SH-SY5Y (cell line): ENCODE measurements around the gene SSBP3.

Source experiments
- GATA2 ChIP-seq: IDR thresholded peaks from 2 replicates; pipeline ENCODE4 v1.6.1; 2011; ENCODE audit warnings: mild to moderate bottlenecking, low read depth, low read length
- GATA3 ChIP-seq: IDR thresholded peaks from 2 replicates; pipeline ENCODE4 v1.6.1; 2011; ENCODE audit warnings: low read depth, mild to moderate bottlenecking, low read length, moderate library complexity

Gene SSBP3

DNA sequence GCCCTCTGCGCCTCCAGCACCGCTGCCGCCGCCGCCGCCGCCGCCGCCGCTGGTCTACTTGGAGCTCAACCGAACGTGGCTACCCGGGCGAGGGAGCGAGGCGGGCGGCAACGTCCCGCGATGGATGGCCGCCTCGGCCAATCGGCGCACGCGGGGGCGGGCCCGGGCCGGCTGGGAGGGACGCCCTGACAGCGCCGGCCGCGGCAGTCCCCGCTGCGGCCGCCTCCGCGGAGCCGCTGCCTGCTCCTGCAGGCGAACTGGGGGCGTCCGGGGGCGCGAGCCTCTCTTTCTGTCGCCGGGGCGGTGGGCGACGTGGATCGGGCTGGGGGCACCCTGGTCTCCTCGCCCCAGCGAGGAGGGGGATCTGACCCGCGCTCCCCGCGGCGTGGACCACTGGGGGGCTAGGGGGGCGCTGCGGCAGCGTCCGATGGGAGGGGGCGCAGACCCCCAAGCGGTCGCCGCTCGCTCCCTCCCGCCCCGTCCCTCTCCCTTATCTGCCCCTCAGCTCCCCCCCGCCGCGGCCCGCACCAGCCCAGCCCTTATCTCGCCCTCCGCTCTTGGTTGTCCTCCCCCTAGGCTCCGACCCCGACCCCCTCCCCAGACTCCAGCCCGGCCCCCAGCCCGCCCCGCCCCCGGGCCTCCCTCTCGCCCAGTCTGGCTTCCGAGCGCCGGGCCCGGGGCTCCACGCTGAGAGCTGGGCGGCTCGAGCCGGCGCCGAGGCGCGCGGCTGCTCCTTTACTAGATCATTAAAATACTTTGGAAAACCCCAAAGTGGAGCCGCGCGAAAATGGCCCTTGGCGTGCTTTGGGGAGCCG lies at the start of gene SSBP3:
SSBP3 (minus strand) TSS at position 56 of the 815 bp plus-strand sequence.
- TF ChIP-seq GATA2 (no peak), GATA3 (no peak)

- TF ChIP-seq GATA3 (no peak), GATA2 (no peak)
These were observed 47.3 kb upstream of the SSBP3 start for GRCh38 chr1:54453509-54453908.

GRCh38 chr1:54453022-54453421 lies 46.8 kb upstream of the SSBP3 start:
- TF ChIP-seq GATA3: no peak
- no peak for TF ChIP-seq GATA2

DNA sequence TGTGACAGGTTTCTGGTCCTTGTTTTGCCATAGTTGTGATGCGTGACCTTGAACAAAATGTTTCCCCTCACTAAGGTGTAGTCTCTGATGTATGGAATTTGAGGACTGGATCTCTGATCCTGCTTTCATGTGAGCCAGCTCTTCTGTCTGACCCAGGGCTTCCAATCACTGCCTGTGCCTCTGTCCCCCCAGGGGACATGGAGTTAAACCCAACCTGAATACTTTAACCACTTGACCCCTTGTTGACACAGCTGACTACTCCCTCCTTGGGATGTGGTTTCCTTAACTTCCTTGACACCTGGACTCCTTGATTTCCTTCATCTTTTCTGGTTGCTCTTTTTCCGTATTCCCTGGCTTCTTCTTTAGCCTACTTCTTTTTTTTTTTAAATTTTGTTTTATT lies 36.0 kb upstream of the SSBP3 start:
- no peak for TF ChIP-seq GATA3
- no peak for TF ChIP-seq GATA2

- TF ChIP-seq GATA2: no peak
These were observed 33.5 kb upstream of the SSBP3 start for GRCh38 chr1:54439550-54440223.

GRCh38 chr1:54437783-54438182 lies 31.6 kb upstream of the SSBP3 start:
- TF ChIP-seq GATA3: no peak
- TF ChIP-seq GATA2: no peak

DNA sequence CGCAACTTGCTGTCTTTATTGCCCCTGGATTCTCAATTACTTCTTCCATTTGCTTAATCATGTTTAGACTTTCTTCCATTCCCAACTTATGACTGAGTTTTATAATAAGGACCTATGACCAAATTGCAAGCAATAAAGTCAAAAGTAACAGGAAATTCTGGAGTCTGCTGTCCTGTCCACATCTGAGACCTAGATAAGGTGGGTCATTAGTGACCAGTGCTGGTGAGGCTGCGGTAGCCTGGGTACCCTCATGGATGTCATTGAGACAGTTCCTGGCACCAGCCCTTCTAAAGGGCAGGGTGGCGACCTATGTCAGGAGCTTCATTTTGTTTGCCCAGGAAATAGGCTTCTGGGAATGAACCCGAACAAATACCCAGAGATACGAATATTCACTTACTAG lies 30.6 kb upstream of the SSBP3 start:
- TF ChIP-seq GATA3 (no peak), GATA2 (no peak)

DNA sequence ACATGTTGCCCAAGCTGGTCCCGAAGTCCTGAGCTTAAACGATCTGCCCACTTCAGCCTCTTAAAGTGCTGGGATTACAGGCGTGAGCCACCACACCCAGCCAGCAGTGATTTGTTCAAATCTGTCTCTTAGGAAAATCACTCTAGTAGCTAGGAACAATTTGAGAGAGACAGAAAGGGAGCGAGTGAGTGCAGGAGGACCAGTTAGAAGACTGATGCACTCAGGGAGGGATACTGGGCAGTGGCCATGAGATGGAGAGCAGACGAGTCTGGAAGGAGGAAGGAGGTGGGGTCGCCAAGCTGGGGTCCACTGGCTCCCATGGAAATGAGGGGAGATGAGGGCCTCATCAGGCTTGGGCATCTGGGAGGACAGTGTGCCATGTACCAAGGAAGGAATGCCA lies 23.6 kb upstream of the SSBP3 start:
- TF ChIP-seq GATA2 (no peak), GATA3 (no peak)

GRCh38 chr1:54428837-54429518 lies 22.8 kb upstream of the SSBP3 start:
- TF ChIP-seq GATA3 (no peak), GATA2 (peak; percentile 46; the same call in 1 of the 2 replicates)

GRCh38 chr1:54425152-54425584 lies 19.0 kb upstream of the SSBP3 start:
- no peak for TF ChIP-seq GATA3
- TF ChIP-seq GATA2: no peak

GRCh38 chr1:54424398-54424797 lies 18.2 kb upstream of the SSBP3 start:
- TF ChIP-seq GATA3: no peak
- no peak for TF ChIP-seq GATA2

GRCh38 chr1:54421101-54421504 lies 14.9 kb upstream of the SSBP3 start:
- TF ChIP-seq GATA3: no peak
- TF ChIP-seq GATA2: no peak

- no peak for TF ChIP-seq GATA2
- no peak for TF ChIP-seq GATA3
These were observed 10.9 kb upstream of the SSBP3 start for GRCh38 chr1:54417123-54417522.

GRCh38 chr1:54416435-54416834 lies 10.2 kb upstream of the SSBP3 start:
- no peak for TF ChIP-seq GATA3
- TF ChIP-seq GATA2: no peak

- no peak for TF ChIP-seq GATA2
- TF ChIP-seq GATA3: no peak
These were observed 9.8 kb upstream of the SSBP3 start for GRCh38 chr1:54415991-54416390.

DNA sequence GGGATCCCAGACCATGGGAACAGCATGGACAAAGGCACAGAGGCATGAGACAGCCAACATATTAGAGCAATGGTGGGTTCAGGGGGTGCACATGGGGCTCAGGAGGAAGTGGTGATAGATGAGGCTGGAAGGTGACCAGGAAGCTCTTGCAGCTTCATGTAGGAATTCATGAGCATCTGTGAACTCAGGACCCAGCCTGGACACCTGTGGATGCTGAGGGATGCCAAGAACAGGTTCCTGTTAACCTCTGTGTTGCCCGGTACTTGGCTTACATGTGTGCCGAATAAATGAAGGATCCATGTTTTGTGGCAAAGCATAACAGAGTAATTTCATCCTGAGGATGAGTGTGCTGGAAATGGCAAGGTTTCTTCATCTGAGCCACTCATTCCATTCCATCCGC lies 9.3 kb upstream of the SSBP3 start:
- no peak for TF ChIP-seq GATA3
- no peak for TF ChIP-seq GATA2
